Prostate gland (tissue), 2 donors: Measurements from ENCODE around the gene GRIK3. TPM values are rescaled to one million over a fixed set of nuclear protein-coding genes. Genes with fewer than 3 reads are reported as not detected.
"Not testable (repeated sequence)": the region's sequence is repeated elsewhere in the genome, so short reads cannot be mapped to it uniquely, and the experiment has no call there.

ENCODE experiments used
- DNase-seq: peaks from one replicate; pipeline ENCODE4 v3.0.0-alpha.2; 2019; ENCODE audit warnings: low spot score
- H3K27ac ChIP-seq, 2 donors: fragments of 200-600 bp; sonication (generic); 2 replicates each; pipeline ENCODE4 v1.5.1; 2017 to 2019
- H3K27me3 ChIP-seq: fragments of 200-600 bp; sonication (generic); replicated peaks from 2 replicates; pipeline ENCODE4 v1.5.1; 2019; ENCODE audit not compliant: insufficient read depth
- H3K36me3 ChIP-seq, 2 donors: fragments of 200-600 bp; sonication (generic); 1 replicate in 1 of 2; 2 replicates in 1 of 2; pipeline versions ENCODE4 v1.5.1 to v1.8.1; 2017 to 2019
- H3K4me1 ChIP-seq: fragments of 200-600 bp; sonication (generic); replicated peaks from 2 replicates; pipeline ENCODE4 v1.5.1; 2019
- H3K4me3 ChIP-seq, 2 donors: fragments of 200-600 bp; sonication (generic); 2 replicates each; pipeline ENCODE4 v1.5.1; 2017 to 2019
- H3K9me3 ChIP-seq: fragments of 200-600 bp; sonication (generic); 2 replicates; pipeline ENCODE4 v1.5.1; 2017
- CTCF ChIP-seq, 4 experiments: fragments of 200-600 bp in 2 of 4; fragments of 450-650 bp in 2 of 4; sonication (generic) in 2 of 4; IDR thresholded peaks; 1 replicate in 3 of 4; 2 replicates in 1 of 4; pipeline ENCODE4 v1.5.1; 2016 to 2019; ENCODE audit warnings: antibody characterized with exemption in 4 of 4, mild to moderate bottlenecking in 2 of 4, moderate library complexity in 2 of 4
- POLR2A ChIP-seq: fragments of 450-650 bp; IDR thresholded peaks from one replicate; pipeline ENCODE4 v1.6.1; 2016; ENCODE audit warnings: antibody characterized with exemption, mild to moderate bottlenecking
- POLR2AphosphoS5 ChIP-seq: sonication (generic); formaldehyde crosslinking; IDR thresholded peaks from one replicate; pipeline ENCODE4 v1.6.1; 2017; ENCODE audit warnings: antibody characterized with exemption
- WGBS: methylation state at CpG from one replicate; pipeline ENCODE4 v1.1.5; 2018; 5-methylcytosine and 5-hydroxymethylcytosine counted together
- intact Hi-C: fragments of 100-400 bp; cut with DNase I; formaldehyde crosslinking; loops from one replicate; pipeline ENCODE4 v1.14.2; 2022
- total RNA-seq, 2 donors: library from RNA; depleted of rRNA; stranded (reverse); fragments of >200 nt; gene quantifications; one replicate each; pipeline ENCODE4 v1.1.0, GENCODE V29; 2016

GRIK3 gene
- total RNA-seq, 2 donors from 2014 or later: 0.36 to 5.9 TPM

- Histone ChIP-seq H3K27me3 (peaks cover 15% of the 10 kb centered on the region), H3K36me3 (no peaks in the 10 kb centered on the region), H3K4me3 (no peak overlapping the region), H3K9me3 (no peaks in the 10 kb centered on the region), H3K4me1 (no peaks in the 10 kb centered on the region), H3K27ac (no peak overlapping the region)
- no peak for DNase-seq
- TF ChIP-seq CTCF (IDR thresholded peaks at IDR 0.05): no peak
- TF ChIP-seq POLR2A: no peak
- TF ChIP-seq POLR2AphosphoS5: no peak
- intact Hi-C loops: no loop called here
- 61% methylated on average over 10 of the region's 10 CpGs for WGBS
Observed at GRCh38 chr1:36769886-36770830, 264.2 kb downstream of the GRIK3 start.

DNA sequence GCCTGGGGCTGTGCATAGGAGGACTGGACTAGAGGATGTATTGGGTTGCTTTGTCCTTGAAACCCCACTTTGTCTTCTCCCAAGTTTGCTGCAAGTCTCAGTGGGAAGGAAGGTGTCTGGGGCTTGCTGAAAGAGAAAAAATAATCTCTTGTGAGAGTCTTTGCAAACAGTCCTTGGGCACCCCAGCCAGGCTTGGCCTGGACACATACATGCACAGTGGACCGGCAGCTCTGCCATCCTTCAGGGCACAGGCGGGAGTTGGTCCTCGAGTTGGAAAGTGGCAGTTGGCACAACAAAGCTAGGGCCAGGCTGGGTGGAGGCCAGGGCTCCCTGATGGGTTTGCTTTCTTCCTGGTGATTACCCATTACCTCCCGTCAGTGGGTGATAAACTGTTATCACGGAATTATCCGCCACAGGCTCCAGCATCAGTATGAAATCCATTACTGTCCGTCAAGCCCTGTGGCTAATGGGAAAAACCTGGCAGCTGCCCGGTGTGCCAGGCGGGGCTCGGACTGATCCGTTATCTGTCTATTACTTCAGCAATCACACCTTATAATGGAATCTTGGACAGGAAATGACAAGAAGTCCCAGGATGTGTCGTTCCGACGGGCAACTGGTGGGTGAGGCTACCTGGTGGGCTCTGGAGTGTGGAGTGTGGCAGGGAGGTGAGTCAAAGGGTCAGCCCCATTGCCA lies 265.7 kb downstream of the GRIK3 start:
- Histone ChIP-seq H3K36me3 (no peaks in the 10 kb centered on the region), H3K27me3 (peaks cover 9% of the 10 kb centered on the region), H3K27ac (no peak overlapping the region), H3K4me1 (no peaks in the 10 kb centered on the region), H3K4me3 (no peak overlapping the region), H3K9me3 (no peaks in the 10 kb centered on the region)
- WGBS: 64% methylated on average over 14 of the region's 14 CpGs
- no peak for TF ChIP-seq POLR2A
- no peak for TF ChIP-seq POLR2AphosphoS5
- TF ChIP-seq CTCF (IDR thresholded peaks at IDR 0.05): no peak
- intact Hi-C loops: no loop called here
- no peak for DNase-seq

DNA sequence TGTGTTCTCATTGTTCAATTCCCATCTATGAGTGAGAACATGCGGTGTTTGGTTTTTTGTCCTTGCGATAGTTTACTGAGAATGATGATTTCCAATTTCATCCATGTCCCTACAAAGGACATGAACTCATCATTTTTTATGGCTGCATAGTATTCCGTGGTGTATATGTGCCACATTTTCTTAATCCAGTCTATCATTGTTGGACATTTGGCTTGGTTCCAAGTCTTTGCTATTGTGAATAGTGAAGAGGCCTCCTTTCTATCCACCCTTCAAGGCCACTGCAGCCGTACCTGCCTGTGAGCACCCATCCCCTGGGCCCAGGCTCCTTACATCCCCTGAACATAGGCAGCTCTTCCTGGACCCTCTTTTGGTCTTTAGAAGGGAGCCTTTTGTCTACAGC lies 266.9 kb downstream of the GRIK3 start:
- intact Hi-C loops, H3K4me1 ChIP-seq, H3K36me3 ChIP-seq, DNase-seq, H3K9me3 ChIP-seq, H3K27ac ChIP-seq, H3K4me3 ChIP-seq, H3K27me3 ChIP-seq: not testable (repeated sequence)
- 100% methylated on average over 2 of the region's 4 CpGs for WGBS

DNA sequence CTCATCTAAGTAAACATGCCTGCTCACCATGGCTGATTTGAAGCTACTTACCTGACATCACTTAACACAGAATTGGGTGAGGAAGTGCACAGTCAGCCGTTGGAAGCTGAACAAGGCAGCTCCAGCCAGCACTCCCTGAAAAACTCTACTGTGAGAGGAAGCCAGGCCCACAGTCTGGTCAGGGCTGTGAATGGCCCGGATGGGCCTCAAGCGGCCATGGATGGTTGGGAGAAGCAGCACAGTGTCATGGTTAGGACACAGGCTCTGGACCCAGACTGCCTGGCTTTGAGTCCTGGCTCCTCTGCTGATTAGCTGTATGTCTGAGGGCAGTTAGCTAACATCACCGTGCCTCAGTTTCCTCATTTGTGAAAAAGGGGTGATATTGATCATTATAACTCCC lies 267.8 kb downstream of the GRIK3 start:
- Histone ChIP-seq H3K9me3 (no peaks in the 10 kb centered on the region), H3K4me1 (no peaks in the 10 kb centered on the region), H3K27ac (no peak overlapping the region), H3K27me3 (peaks cover 5% of the 10 kb centered on the region), H3K36me3 (no peaks in the 10 kb centered on the region), H3K4me3 (no peak overlapping the region)
- TF ChIP-seq POLR2AphosphoS5 (no peak), CTCF (IDR thresholded peaks at IDR 0.05) (no peak), POLR2A (no peak)
- intact Hi-C loops: no loop called here
- no peak for DNase-seq
- WGBS: 50% methylated on average over 4 of the region's 4 CpGs

DNA sequence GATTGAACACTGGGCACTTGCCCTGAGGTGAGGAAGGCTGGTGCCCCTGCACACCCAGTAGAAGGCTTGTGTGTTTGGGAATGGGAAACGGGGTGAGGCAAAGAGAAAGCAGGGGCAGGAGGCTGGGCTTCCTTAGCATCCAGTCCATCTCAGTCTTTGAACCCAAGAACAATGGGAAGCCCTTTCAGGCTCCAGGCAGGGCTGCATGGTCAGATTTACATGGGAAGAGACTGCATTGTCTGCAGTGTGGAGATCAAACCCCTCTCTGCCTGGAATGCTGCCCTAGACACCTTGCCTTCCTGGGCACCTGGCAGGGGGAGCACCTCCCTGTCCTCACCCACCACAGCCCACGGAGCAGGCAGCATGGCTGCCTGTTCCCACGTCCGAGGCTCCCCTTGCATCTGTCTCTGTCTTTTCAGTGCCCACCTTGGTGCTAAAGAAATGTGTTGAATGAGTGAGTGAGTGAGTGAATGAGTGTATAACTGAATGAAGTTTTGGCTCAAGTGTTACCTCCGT lies 268.5 kb downstream of the GRIK3 start:
- H3K27ac ChIP-seq: no peak overlapping the region
- no peaks in the 10 kb centered on the region for H3K9me3 ChIP-seq

More for the DNA sequence above, 268.5 kb downstream of the GRIK3 start:
- intact Hi-C loops: no loop called here
- no peaks in the 10 kb centered on the region for H3K36me3 ChIP-seq
- H3K4me3 ChIP-seq: no peak overlapping the region
- no peaks in the 10 kb centered on the region for H3K27me3 ChIP-seq
- whole genome bisulfite sequencing: 57% methylated on average over 4 of the region's 5 CpGs
- no peaks in the 10 kb centered on the region for H3K4me1 ChIP-seq
- no peak for DNase-seq
- no peak for TF ChIP-seq POLR2A
- no peak for TF ChIP-seq POLR2AphosphoS5
- no peak for TF ChIP-seq CTCF (IDR thresholded peaks at IDR 0.05)
